Esophagus mucosa (tissue), 1 donor: Measurements from ENCODE around the gene PRKN. TPM values are rescaled to one million over a fixed set of nuclear protein-coding genes. Genes with fewer than 3 reads are reported as not detected.

Experiments used
- ATAC-seq: fragments of 200-7000 bp; cut with Tn5 transposase; one replicate; pipeline ENCODE4 v1.9.1; 2020
- total RNA-seq: library from RNA; stranded (reverse); gene quantifications from one replicate; pipeline ENCODE4 v1.2.4, GENCODE V29; 2023
- donor health status: DM: yes; HTN: yes; CAD: no.

Gene PRKN
- total RNA-seq, 1 donor from 2014 or later = 2.4 TPM

GRCh38 chr6:162290846-162291465 is 436.6 kb downstream of the PRKN start:
- ATAC-seq = no peak

DNA sequence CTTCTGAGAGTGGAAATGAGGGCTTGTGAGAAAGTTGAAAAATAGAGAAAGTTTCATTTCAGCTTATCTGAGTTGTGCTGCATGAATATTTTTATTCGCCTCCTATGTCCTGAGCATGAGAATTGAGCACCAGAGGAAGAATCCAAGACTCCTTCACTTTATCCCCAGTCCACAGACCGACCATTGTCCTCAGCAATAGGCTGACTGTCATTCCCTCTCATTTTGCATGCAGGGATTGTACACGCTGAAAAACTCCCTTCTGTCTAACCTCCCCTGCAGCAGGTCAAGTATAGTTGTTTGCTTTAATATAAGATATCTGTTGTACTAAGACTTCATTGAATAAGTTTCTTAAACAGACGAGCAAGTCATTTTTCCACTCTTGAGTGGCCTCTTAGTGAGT is 437.6 kb downstream of the PRKN start:
- ATAC-seq = no peak

DNA sequence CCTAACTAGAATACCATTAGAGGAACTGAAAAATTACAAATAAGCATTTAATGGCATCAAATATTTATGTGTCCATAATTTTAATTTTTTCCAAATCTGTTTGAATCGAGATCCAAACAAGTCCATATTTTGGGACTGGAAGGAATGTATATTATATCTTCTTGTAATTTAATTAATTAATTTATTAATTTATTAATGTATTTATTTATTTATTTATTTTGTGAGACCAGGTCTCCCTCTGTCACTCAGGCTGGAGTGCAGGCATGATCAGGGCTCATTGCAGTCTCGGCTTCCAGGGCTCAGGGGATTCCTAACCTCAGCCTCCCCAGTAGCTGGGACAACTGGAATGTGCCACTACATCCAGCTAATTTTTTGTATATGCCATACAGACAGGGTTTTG is 453.6 kb downstream of the PRKN start:
- no peak for ATAC-seq

DNA sequence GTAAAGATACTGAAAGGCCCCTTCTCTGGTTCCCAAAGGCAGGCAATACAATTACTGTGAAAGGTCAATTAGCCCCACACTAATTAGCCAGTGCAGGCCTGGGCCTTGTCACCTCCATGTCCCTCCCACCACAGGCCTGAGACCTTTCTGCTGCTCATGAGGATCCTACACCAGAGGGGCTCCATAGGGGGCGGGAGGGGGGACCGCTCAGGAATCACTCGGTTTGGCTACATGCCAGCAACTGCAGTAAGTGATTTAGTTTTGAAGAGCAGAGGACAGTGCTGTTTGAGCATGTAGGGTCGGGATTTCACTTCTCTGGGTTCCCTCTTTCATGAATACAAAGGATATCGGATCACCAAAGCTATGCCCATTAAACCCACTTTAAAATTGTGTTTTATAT is 455.6 kb downstream of the PRKN start:
- no peak for ATAC-seq

GRCh38 chr6:162270966-162271365 is 456.6 kb downstream of the PRKN start:
- ATAC-seq = no peak

DNA sequence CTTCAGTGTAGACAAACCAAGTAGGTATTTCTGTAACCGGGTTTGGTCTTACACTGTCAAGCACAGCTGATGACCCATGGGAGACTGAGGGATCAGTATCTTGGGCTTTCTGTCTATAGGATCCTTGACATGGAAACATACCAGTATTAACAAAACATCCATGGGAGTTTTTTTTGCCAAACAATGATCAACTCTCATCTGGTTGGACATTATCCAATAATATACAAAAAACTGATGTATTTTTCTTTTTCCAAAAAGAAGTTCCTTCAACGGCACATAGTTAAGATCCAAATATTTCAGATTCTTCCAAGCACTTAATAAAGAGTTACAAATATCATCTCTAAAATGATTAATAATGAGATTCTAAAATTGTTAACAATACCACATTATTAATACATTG is 459.9 kb downstream of the PRKN start:
- ATAC-seq = no peak

DNA sequence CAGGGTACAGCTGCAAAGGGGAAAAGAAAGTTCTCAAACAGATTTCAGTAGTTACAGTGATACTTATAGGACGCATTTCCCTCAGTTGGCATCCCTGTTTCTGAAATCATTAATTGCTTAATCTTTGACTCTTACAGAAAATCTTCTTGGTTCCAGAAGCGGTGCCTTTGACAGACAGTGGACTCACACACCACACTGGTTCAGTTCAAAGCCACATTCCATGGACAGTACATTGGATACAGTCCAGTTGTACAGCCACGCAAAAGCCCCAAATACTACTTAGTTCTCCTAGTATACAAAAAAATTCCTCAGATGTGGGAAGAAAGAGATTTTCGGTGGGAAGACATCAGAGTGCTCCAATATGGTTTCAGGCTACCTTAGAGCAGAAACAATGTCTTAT is 460.4 kb downstream of the PRKN start:
- ATAC-seq = no peak

- ATAC-seq = no peak
These were observed 463.0 kb downstream of the PRKN start for GRCh38 chr6:162264581-162264980.

DNA sequence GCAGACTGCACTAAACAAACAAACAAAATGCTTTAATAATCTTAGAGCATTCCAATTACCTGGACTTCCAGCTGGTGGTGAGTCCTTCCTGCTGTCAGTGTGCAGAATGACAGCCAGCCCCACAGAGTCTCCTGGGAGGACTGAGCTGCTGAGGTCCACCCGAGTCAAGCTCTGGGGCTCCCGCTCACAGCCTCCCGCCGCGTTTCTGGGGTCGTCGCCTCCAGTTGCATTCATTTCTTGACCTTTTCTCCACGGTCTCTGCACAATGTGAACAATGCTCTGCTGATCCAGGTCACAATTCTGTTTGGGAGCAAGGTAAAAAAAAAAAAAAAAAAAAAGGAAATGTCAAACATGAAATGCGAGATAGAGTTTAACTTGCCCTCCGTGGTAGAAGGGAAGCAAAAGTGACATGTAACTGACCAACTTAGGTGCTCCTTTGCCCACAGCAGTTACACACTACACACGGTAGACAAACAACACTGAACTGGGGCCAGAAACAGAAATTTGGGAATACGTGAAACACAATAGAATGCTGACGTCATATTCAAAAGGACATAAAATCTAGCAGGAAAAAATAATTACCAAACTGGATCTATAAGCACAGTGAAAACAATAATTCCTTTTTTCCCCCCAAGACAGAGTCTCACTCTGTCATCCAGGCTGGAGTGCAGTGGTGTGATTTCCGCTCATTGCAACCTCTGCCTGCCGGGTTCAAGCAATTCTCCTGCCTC is 464.9 kb downstream of the PRKN start:
- no peak for ATAC-seq

GRCh38 chr6:162261598-162261997 is 466.0 kb downstream of the PRKN start:
- no peak for ATAC-seq

GRCh38 chr6:162260027-162260426 is 467.5 kb downstream of the PRKN start:
- ATAC-seq = no peak

GRCh38 chr6:162258647-162259046 is 468.9 kb downstream of the PRKN start:
- no peak for ATAC-seq

GRCh38 chr6:162256361-162256760 is 471.2 kb downstream of the PRKN start:
- ATAC-seq = no peak

- ATAC-seq = no peak
These were observed 476.3 kb downstream of the PRKN start for GRCh38 chr6:162251257-162251656.

DNA sequence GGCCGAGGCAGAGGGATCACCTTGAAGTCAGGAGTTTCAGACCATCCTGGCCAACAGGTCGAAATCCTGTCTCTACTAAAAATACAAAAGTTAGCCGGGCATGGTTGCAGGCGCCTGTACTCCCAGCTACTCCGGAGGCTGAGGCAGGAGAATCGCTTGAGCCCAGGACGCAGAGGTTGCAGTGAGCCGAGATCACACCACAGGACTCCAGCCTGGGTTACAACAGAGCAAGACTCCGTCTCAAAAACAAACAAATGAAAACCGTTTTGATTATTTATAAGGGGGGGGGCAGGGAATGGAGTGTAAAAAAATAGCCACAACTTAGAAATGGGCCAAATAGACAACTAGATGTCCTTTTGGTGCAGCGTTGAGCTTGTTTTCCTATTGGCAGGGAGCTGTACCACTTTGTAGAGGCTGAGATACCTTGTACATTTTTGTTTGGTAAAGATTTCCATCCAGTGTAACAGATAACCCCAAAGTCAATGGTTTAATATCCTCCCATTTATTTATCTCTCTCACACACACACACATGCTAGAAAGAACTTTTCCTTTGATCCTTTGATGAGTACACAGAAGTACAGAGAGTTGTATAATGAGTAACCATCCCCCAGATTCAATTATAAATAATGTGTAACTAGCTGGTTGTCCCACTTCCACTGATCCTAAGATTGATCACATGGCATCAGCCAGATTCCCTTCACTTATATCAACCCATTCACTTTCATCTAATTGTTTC is 477.5 kb downstream of the PRKN start:
- ATAC-seq = no peak

- no peak for ATAC-seq
These were observed 481.6 kb downstream of the PRKN start for GRCh38 chr6:162245830-162246420.

DNA sequence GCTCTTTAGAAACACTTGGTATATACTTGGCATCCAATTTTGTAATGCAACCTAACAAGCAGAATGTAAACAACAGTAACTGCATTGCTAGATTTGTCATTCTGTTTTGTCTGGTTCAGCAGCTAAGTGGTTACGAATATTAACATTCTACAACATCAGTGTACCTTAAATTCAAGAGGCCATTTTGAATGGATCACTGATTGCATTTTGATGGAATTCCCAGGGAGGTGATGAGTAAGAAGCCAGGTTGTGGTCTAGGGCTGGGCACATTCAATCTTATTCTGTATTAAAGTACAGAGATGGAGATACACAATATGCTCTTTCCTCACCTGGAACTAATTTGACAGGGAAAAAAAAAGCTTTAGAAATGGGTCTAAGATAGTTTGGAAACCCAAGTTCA is 483.5 kb downstream of the PRKN start:
- ATAC-seq = no peak

DNA sequence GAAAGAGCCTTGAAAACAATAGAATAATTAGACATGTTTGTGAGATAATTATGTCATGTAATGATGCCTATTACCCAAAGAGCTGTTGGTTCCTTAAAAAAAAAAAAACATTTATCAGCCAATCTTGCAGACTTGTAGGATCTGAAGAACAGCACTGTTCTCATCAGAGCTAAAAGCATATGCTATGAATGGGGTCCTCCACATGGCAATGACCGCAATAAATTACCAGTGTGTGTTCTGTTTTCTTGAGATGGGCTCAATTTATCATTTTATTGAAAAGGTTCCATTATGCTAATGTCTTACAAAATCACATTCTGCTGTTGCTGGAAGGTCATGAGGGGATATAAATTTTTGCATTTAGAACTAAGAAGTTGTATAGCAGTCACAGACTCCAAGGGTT is 484.7 kb downstream of the PRKN start:
- no peak for ATAC-seq

DNA sequence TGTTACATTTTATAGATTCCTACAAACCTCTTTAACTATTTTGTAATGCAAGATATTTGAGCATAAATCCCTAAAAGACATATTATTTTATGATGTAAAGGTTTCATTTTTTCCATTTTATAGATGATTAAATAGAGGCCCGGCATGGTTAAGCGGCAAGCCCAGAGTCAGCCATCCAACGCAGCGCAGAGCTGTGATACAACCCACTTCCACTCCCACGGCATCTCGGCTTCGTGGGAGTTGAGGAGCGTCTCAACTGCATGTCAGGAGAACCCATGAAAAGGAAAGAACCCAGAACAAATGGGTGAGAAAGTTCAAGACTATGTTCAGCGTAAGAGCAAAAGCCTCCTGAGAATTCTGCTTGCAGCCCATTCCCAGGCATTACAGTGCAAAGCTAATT is 488.2 kb downstream of the PRKN start:
- no peak for ATAC-seq

GRCh38 chr6:162238675-162239074 is 488.9 kb downstream of the PRKN start:
- no peak for ATAC-seq

- ATAC-seq = no peak
These were observed 490.2 kb downstream of the PRKN start for GRCh38 chr6:162237331-162237730.

- no peak for ATAC-seq
These were observed 492.9 kb downstream of the PRKN start for GRCh38 chr6:162234631-162235030.

DNA sequence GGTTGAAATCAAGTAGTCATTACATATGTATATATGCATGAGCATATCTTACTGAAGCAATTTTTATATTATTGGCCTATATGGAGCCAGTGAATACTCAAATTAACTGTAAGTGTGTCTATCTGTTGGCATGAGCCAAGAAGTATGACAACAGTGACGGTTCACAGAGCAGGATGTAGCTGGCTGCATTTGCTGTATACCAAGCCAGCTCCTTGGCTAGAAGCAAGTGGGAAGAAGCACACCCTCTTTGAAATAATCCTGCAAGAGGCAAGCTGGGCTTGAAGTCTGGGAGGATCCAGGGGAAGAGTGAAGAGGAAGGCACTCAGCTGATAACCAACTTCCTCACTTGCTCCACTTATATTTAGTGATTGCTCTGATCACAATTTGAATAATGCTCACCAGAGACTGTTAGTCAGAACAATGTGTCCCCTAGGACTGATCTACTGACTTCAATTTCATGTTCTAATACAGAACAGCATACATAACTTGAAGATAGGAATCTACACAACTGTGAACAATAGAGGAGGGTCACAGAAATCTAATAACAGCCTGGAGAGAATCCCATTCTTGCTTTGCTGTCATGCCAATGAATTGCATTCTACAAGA is 497.3 kb downstream of the PRKN start:
- ATAC-seq = no peak
